Activated naive CD8-positive, alpha-beta T cell treated with anti-CD3 and anti-CD28 coated beads for 36 hours (primary cell): ENCODE measurements around the gene PPP1R12C. TPM values are rescaled to one million over a fixed set of nuclear protein-coding genes. Genes with fewer than 3 reads are reported as not detected.
"Not testable (repeated sequence)": the region's sequence is repeated elsewhere in the genome, so short reads cannot be mapped to it uniquely, and the experiment has no call there.

ENCODE experiments used
- DNase-seq: peaks from one replicate; pipeline ENCODE4 v3.0.0; 2021
- H3K27ac Mint-ChIP-seq: one replicate; pipeline ENCODE4 v1.8.0; 2022; ENCODE audit warnings: mild to moderate bottlenecking, moderate library complexity, mixed read lengths
- H3K27me3 Mint-ChIP-seq: one replicate; pipeline ENCODE4 v1.8.0; 2022; ENCODE audit warnings: mild to moderate bottlenecking, mixed read lengths
- H3K36me3 Mint-ChIP-seq: one replicate; pipeline ENCODE4 v1.8.0; 2021; ENCODE audit warnings: mild to moderate bottlenecking, mixed read lengths
- H3K4me1 Mint-ChIP-seq: one replicate; pipeline ENCODE4 v1.8.0; 2021; ENCODE audit warnings: mixed read lengths
- H3K4me3 Mint-ChIP-seq: one replicate; pipeline ENCODE4 v1.8.0; 2022; ENCODE audit warnings: mild to moderate bottlenecking, moderate library complexity, mixed read lengths
- H3K9me3 Mint-ChIP-seq: one replicate; pipeline ENCODE4 v1.8.0; 2022; ENCODE audit warnings: mixed read lengths
- total RNA-seq, 2 experiments: library from RNA; stranded (reverse); gene quantifications; one replicate each; pipeline ENCODE4 v1.2.3, GENCODE V29; 2021

The PPP1R12C gene
- total RNA-seq, result 10 to 100 TPM; 67.2 to 73.5 TPM

DNA sequence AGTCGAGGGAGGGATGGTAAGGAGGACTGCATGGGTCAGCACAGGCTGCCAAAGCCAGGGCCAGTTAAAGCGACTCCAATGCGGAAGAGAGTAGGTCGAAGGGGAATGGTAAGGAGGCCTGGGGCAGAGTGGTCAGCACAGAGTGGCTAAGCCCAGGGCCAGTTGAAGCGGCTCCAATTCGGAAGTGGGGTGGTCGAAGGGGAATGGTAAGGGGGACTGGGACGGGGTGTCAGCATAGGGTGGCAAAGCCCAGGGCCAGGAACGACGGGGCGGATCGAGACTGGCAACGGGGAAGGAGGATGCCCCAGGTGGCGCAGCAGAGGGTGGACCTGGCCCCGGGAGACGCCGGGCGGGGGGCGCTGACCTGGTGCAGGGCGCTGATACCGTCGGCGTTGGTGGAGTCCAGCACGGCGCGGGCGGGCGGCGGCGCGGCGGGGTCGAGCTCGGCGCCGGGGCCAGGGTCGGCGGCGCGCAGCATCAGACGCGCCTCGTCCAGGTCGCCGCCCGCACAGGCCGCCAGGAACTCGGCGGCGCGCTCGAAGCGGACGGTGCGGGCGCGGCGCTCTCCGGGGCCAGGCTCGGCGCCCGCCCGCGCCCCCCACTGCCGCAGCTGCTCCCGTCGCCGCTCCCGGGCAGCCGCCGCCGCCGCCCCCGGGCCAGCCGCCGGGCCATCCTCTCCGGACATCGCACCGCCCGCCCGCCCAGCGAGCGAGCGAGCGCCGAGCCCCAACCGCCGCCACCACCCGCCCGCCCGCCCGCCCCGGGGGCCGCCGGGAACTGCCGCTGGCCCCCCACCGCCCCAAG is at the start of gene PPP1R12C:
TSS of gene PPP1R12C (minus strand) at position 779 of the 804 bp plus-strand sequence. CDS start at position 685, 94 bp downstream.
- DNase-seq, result no peak
- Mint-ChIP-seq H3K4me1 (peaks cover 18% of the 10 kb centered on the region), H3K27ac (peak within 1 kb of the TSS; percentile 91), H3K36me3 (peaks cover 3% of the 10 kb centered on the region), H3K27me3 (no peaks in the 10 kb centered on the region), H3K9me3 (peaks cover 1% of the 10 kb centered on the region), H3K4me3 (peak within 1 kb of the TSS; percentile 99)

DNA sequence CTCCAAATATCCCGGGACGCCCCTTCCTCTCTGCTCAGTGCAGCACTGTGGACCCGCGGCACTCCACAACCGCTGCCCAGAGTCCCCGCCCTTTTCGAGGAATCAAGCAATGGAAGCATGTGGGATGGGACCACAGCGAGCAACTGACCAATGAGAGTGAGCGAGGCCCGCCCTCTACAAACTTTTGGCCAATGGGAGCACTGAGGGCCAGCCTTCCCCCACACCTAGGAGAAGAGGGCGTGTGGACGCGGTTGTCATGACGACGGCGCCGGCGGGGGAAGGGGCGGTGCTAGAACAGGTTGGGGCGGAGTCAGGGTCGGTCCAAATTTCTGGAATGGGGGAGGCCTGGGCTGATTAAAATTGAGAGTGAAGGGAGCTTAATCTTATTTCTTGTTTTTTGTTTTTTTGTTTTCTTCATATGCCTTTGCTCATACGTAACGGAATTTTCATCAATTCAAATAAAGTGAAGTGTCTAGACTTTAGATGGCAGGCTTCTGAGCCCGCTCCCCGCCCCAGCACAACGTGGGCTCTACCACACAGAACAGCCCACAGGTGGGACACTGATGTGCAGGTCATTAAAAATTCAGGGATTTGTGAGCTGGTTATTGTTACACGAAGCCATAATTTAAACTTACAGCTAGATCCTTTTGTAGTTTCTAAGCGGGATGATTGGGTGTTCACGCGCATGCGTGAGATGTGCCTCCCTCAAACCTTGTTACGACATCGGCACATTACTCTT is 49.3 kb upstream of the PPP1R12C start, which contains the start of gene DNAAF3:
TSS of gene DNAAF3 (minus strand) at position 84 of the 739 bp plus-strand sequence. CDS start 200 bp downstream, outside the sequence.
- H3K27ac Mint-ChIP-seq, result no peak within 1 kb of the TSS

DNA sequence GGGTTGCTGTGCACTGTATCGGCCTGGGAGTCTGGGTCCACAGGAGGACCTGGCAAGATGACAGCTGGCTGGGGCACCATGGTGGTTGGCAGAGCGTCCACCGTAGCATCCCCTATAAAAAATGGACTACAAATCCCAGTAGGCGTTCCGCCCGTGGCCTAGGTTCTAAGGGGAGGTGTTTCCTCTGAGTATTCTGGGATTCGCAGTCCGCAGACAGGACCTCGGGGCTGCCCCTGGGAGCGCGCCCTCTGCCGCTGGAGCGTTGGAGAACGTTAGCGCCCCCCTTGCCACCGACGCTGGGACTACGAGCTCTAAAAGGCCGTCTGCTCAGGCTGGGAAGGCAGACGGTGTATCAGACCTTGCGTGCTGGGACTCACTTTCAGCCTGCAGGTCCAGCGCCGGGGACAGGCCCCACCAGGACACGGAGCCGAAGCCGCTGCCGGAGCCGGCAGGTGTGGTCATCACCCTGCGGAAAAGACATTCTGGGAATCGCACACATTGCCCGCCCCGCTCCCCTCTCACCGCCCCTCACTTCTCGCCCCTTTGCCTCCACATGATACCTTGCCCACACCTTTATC is 48.6 kb upstream of the PPP1R12C start:
- no peaks in the 10 kb centered on the region for H3K36me3 Mint-ChIP-seq
- peak overlapping the region; percentile 79 for H3K4me3 Mint-ChIP-seq
- no peak overlapping the region for H3K27ac Mint-ChIP-seq
- peaks cover 2% of the 10 kb centered on the region for H3K9me3 Mint-ChIP-seq
- DNase-seq, result peak; percentile 66
- peaks cover 12% of the 10 kb centered on the region for H3K4me1 Mint-ChIP-seq
- peaks cover 80% of the 10 kb centered on the region for H3K27me3 Mint-ChIP-seq

More for the DNA sequence above, 49.3 kb upstream of the PPP1R12C start, which contains the start of gene DNAAF3:
- H3K4me3 Mint-ChIP-seq, result peak within 1 kb of the TSS; percentile 79
- peaks cover 2% of the 10 kb centered on the region for H3K9me3 Mint-ChIP-seq
- peak; percentile 78 for DNase-seq
- H3K27me3 Mint-ChIP-seq, result peaks cover 83% of the 10 kb centered on the region
- no peaks in the 10 kb centered on the region for H3K36me3 Mint-ChIP-seq
- H3K4me1 Mint-ChIP-seq, result peaks cover 12% of the 10 kb centered on the region

DNA sequence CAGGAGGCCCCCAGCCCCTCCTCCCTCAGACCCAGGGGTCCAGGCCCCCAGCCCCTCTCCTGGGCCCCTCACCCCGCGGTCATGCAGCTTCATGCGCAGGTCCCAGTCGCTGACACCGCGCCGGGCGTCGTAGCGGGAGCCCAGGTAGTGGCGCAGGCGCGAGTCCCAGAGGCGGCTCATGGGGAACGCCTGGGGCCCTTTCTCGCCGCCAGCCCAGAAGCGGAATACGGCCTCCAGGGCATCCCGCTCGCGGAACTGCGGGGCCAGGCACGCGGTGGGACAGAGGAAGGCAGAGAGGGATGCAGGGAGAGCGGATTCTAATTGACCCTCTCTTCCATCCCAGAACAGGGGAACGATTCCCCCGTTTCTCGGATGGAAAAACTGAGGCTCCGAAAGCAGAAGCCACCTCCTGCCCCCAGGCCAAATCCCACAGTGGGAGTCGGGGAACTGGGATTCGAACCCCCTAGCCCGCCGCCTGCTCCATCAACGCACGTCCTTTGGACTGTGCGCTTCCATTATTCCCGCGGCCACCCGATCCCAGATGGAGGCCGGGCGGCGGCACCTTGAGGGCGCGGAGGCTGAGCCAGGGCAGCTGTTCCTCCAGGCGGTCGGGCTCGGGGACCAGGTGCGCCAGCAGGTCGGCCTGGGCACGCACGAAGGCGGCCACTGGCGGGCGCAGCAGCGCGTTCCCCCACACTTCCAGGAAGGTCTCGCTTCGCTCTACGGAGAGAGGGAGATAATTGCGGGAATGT is 44.3 kb upstream of the PPP1R12C start:
- DNase-seq, result no peak
- Mint-ChIP-seq H3K4me1 (peaks cover 9% of the 10 kb centered on the region), H3K27me3 (peaks cover 80% of the 10 kb centered on the region), H3K4me3 (no peak overlapping the region), H3K36me3 (peaks cover 1% of the 10 kb centered on the region), H3K9me3 (peaks cover 2% of the 10 kb centered on the region), H3K27ac (no peak overlapping the region)

DNA sequence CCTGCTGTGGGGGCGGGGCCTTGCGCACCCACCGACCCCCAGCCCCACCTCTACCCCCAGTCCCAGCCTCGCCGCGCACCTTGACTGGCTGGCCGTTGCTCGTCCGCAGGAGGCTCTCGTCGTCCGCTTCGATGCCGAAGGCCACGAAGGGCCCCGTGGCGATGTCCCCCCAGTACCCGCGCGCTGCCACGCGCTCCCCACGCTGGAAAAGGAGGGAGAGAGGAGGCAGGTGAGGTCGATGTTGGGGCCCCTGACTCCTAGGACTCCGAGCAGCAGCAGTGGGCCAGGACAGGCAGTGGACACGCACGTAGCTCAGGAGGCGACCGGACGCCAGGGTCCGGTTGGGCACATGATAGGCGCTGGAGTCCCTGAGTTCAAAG is 43.5 kb upstream of the PPP1R12C start:
- Mint-ChIP-seq H3K27me3 (peaks cover 79% of the 10 kb centered on the region), H3K4me3 (no peak overlapping the region), H3K9me3 (no peaks in the 10 kb centered on the region), H3K36me3 (peaks cover 1% of the 10 kb centered on the region), H3K27ac (no peak overlapping the region), H3K4me1 (peaks cover 3% of the 10 kb centered on the region)
- no peak for DNase-seq

DNA sequence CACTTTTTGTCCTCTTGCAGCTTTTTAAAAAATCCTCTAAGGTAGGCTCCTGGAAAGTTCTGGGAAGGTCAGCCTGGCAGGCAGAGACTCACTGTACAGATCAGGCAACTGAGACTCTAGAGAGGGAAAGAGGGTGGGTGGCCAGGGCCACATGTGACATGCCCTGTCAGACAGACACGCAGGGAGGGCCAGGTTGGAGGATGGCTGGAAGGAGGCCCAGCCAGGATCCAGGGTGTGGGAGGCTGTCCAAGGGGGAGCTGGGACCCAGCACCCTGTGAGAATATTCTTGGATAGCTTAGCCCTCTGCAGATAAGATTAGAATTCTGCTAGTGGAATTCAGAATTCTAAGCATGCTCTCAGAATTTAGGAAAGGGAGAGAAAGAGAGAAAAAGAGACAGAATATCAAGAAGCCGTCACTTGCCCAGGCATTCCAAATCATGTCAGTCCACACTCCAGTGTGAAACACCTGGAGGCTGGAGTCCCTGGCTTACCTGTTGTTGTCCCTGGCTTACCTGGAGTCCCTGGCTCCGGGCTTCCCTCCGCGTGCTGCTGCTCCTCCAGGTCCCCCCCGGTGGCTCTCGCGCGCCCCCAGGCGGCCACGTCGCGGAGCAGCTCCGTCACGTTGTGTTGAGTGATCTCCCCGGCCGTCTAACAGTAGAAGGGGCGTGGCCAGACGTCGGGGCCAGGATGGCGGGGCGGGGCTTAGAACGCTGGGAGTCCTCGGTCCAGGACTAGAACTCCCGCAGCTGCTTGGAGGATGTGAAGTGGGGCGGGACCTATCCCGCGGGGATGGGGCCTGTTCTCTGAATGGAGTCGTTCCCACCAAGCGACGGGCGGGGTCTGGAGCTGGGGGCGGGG is 42.9 kb upstream of the PPP1R12C start:
- peaks cover 1% of the 10 kb centered on the region for H3K4me1 Mint-ChIP-seq
- no peak overlapping the region for H3K27ac Mint-ChIP-seq
- H3K27me3 Mint-ChIP-seq, result peaks cover 76% of the 10 kb centered on the region
- H3K9me3 Mint-ChIP-seq, result no peaks in the 10 kb centered on the region
- DNase-seq, result peak; percentile 93
- H3K36me3 Mint-ChIP-seq, result peaks cover 1% of the 10 kb centered on the region
- H3K4me3 Mint-ChIP-seq, result no peak overlapping the region

DNA sequence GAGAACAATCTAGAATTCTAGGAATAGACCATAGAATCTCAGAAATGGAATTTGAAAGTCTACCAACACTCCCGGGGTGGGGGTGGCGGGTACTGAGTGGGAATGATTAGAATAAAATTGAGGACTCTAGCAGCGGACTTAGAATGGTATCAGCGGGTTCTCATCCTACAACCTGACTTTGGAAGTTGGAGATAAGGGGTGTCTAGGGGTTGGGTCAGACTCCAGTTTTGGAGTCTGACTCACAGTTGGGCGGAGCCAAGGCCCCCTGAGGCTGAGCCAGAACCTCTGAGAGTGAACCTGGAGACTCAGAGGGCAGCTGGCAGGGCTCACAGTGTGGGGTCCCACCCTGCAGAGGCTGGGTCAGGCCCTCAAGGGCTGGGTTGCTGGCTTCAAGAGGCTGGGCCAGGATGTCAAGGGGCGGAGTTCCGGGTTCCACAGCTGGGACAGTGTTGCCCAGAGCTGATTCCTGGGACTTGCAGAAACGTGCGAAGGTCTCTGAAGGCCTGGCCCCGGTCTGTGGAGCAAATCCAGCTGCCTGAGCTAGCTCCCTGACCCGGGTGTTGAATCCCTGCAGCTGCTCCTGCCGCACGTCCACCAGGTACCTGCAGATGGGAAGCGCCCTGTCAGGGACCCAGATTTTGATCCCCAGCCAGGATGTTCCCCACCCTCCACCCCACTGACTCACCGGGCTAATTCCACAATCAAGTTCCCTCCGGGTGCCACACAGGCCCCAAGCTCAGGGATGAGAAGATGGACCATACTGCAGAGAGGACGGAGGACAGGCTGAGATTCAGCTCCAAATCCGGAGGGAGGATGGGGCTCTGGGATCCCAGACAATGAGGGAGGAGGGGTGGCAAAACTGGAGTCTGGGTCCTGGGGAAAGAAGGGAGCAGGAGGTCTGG is 41.7 kb upstream of the PPP1R12C start:
- H3K27ac Mint-ChIP-seq, result no peak overlapping the region
- no peak for DNase-seq
- no peak overlapping the region for H3K4me3 Mint-ChIP-seq
- no peaks in the 10 kb centered on the region for H3K9me3 Mint-ChIP-seq
- H3K4me1 Mint-ChIP-seq, result peaks cover 1% of the 10 kb centered on the region
- H3K36me3 Mint-ChIP-seq, result peaks cover 1% of the 10 kb centered on the region
- peaks cover 71% of the 10 kb centered on the region for H3K27me3 Mint-ChIP-seq

DNA sequence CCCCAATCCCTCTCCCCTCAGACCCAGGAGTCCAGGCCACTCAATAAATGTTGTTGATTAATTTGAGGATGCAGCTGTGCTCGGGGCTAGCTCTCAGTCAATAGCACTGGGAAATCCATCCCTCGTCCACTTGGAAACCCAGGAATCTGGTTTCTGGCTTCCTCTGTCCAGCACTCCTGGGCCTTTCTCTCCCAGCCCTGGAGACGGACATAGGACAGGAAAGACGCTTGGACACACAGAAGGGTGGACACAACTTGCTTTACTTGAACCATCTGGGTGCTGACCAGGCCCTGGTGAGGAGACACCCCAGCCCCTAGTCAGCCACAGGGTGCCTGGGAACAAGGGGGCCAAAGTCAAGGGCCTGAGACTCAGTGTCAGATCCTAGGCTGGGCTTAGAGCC is 41.0 kb upstream of the PPP1R12C start:
- Mint-ChIP-seq H3K27me3 (peaks cover 65% of the 10 kb centered on the region), H3K36me3 (peaks cover 1% of the 10 kb centered on the region), H3K27ac (no peak overlapping the region), H3K9me3 (peaks cover 2% of the 10 kb centered on the region), H3K4me1 (peaks cover 3% of the 10 kb centered on the region), H3K4me3 (no peak overlapping the region)
- no peak for DNase-seq

DNA sequence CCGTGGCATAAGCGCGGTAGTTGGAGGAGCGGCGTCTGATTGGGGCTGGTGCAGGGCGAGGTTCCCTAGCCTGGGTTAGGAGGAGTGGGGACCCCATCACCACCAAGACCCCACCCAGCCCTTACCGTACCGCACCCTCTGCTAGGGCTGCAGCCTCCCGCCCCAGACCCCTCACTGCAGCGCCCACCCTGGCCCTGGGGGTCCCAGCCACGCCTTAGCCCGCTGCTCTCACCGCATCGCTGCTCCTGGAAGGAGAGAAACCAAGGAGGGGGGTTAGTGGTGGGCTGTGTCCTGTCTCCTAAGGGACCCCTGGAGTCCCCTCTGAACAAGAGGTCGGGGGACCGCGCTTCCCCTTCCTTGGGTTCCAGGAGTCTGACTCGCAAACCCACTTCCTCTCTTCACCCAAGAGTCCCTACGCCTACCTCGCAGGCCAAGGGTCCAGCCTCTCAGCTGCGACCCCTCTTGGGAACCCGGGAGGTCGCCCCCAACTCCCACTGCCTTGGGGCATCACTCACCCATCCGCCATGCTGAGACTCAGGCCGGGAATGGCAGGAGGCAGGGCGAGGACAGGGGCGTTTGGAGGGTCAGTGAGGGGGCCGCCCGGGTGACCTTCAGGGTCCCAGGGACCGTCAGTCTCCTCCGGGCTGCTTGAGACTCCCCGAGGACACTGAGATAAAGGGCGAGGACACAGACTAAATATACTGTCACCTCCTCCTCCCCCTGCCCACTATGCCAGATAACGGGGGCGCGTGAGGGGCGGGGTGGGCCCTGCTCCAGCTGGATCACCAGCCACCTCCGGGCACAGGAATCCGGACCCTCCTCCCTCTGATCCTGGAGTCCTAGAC is 39.8 kb upstream of the PPP1R12C start, which contains the start of gene TNNI3:
TSS of gene TNNI3 (minus strand) at position 669 of the 845 bp plus-strand sequence. CDS start at position 526, 143 bp downstream.
- H3K4me3 Mint-ChIP-seq, result no peak within 1 kb of the TSS
- DNase-seq, result no peak
- H3K4me1 Mint-ChIP-seq, result peaks cover 3% of the 10 kb centered on the region
- peaks cover 59% of the 10 kb centered on the region for H3K27me3 Mint-ChIP-seq
- H3K9me3 Mint-ChIP-seq, result peaks cover 5% of the 10 kb centered on the region
- H3K36me3 Mint-ChIP-seq, result peaks cover 1% of the 10 kb centered on the region
- no peak within 1 kb of the TSS for H3K27ac Mint-ChIP-seq

DNA sequence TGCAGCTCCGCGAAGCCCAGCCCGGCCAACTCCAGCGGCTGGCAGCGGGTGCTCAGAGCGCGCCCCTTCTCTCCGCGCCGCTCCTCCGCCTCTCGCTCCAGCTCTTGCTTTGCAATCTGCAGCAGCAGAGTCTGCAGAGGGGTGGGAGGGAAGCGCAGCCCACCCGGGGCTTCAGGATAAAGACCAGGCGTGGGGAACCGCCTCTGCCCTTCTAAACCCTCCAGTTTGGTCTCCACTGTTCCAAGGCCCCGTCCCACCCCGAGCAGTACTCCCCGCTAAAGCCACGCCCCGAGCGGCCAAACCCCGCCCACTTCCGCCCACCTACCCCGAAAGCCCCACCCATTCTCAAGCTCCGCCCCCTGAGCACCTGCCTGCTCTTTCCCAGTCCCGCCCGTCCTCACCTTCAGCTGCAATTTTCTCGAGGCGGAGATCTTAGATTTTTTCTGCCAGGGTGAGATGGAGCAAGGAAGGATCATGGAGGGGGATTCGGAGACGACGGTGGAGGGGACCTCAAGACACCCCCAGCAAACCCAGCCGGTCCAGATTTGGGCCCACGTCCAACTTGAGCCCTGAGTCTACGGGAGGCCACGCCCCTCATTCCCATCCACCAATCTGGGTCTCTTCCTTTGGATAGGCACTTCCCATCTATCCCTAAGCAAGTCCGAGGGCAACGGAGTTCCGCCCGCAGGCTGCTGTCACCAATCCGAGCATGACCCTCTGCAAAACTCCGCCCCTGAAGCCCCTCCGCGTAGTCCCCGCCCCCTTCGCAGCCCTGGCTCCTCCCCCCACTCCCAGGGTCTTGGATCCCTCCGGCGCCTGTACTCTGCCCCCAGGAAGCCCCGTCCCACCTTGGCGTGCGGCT is 39.0 kb upstream of the PPP1R12C start:
- no peak overlapping the region for H3K4me3 Mint-ChIP-seq
- H3K27ac Mint-ChIP-seq, result no peak overlapping the region
- peaks cover 8% of the 10 kb centered on the region for H3K4me1 Mint-ChIP-seq

DNA sequence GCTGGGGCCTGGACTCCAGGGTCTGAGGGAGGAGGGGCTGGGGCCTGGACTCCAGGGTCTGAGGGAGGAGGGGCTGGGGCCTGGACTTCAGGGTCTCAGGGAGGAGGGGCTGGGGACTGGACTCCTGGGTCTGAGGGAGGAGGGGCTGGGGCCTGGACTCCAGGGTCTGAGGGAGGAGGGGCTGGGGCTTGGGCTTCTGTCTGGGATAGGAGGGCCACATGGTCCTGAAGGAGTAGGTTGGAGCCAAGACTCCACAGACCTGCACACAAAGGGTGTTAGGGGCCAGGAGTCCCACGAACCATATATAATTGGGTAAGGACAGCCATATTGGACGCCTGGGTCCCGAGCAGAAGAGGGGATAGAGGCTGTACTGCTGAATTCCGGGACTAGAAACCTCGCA is 38.3 kb upstream of the PPP1R12C start:
- not testable (repeated sequence) for DNase-seq, H3K4me1 Mint-ChIP-seq, H3K4me3 Mint-ChIP-seq, H3K27ac Mint-ChIP-seq, H3K36me3 Mint-ChIP-seq
- peaks cover 16% of the 10 kb centered on the region for H3K9me3 Mint-ChIP-seq
- peaks cover 50% of the 10 kb centered on the region for H3K27me3 Mint-ChIP-seq

More for the DNA sequence above, 39.0 kb upstream of the PPP1R12C start:
- Mint-ChIP-seq H3K36me3 (peaks cover 6% of the 10 kb centered on the region), H3K27me3 (peaks cover 50% of the 10 kb centered on the region), H3K9me3 (peaks cover 13% of the 10 kb centered on the region)
- DNase-seq, result peak; percentile 47
